Hippocampal formation (tissue), 2 donors: ENCODE data around the gene EMP1.

Experiments used
- DNase-seq, 2 donors: peaks; one replicate each; lab custom pipeline; 2025; lab: John Stamatoyannopoulos, UW

Gene EMP1

DNA sequence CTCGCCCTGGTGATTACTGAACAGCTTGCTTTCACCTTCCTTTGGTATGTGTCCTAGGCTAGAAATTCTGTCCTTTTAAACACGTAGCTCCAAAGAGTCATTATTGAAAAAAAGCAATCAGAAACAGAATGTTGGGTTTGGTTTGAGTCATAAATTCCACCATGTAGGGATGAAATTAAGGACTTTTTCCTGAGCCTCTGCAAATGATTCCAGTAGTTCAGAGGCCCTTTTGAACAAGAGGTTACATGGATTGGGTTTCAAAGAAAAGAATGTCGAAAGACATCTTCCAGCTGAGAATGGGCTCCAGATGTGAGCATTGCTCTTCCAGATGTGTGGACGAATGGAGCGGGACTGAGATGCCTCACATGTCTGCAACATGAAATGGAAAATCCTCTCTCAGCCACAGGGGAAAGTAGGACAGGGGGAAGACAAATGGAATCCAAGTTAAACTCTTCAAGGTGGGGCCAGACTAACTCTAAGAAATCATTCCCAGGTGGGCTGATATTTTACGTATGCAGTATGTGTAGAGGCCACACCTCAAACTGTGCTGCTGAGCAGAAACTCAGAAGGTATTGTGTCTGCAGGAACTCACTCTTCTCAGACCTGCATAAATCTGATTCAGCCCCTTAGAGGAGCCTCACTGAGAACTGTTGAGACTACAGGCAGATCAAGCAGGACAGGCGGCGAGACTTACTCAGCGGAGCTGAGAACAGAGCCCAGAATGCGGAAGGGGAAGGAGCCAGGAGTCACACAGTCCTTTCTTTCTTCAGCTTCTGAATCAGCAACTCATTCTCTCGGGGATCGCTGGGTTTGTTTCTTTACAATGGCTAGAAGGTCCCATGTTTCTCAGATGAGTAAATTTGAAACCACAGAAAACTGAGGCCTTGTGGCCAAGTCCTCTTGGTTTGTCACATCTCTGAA is 23.3 kb upstream of the EMP1 start:
- peak; percentile 17 to 34 for DNase-seq

DNA sequence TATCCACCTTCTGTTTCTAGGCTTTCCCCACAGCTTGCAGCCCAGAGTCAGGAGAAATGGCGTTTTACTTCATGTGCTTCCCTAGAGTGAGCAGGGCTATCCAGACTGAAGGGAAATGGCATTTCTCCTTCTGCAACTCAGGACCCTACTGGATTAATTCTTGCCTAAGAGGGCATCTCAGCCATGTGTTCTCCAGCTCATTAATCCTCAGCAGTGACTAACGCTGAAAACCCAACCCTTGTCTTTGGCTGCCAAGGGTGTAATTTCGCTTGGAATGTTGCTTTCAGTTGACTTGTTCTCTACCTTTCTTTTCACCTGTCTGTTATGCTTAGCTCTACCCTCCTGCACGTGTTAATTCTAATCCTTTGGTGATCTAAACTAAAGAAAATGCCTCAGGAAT is 21.0 kb upstream of the EMP1 start:
- no peak for DNase-seq

DNA sequence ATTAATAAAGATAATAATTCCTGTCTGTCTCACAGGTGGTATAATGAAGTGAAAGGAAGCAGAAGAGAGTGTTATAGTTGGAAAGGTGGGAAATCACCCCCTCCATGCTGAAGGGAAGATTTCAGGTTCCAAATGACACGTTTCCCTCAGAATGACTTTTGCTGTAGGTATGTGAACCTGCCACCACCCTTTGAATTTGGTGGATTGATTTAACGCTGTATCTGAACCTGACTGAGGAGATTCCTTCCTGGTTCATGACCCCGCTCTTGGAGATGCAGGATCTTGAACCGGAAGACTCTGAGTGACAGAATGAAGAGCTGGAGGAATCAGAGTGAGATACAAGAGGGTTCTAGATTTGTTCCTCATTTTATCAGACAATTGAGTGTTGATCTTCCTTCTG is 20.3 kb upstream of the EMP1 start:
- DNase-seq, result no peak

DNA sequence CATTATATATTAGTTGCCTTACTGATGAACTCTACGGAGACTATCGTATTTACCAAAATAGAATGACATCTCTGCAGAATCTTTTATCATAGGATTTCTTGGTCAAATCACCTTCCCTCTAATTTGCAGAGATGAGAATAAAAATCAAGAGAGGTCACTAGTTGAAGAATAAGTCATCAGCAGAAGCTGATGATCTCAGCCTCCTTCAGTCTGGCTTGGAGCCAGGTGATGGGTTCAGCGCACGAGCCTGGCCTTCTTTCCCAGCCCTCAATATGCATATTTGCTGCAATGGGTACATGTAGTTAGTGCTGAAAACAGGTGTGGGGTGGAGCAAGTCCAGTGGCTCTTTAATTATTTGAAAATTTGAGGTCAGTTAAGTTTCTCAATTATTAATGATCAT is 19.2 kb upstream of the EMP1 start:
- no peak for DNase-seq

DNA sequence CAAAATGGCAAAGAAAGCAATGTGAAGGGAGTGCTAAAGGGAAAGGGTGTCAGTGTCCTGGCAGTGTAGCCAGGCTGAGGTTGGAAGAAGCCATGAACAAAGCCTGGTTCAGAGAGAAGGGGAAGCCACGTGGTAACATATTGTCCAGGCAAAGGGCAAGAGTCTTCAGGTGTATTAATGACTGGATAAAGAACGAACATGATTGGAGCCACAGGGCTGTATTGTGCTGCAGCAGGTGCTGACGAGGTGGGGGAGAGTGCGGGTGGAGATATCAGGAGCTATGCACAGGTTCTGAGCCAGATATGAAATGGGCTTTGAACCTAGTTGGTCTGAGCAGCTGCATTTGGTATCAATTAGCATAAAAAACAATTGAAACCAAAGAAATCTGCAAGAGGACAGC is 18.6 kb upstream of the EMP1 start:
- no peak for DNase-seq

DNA sequence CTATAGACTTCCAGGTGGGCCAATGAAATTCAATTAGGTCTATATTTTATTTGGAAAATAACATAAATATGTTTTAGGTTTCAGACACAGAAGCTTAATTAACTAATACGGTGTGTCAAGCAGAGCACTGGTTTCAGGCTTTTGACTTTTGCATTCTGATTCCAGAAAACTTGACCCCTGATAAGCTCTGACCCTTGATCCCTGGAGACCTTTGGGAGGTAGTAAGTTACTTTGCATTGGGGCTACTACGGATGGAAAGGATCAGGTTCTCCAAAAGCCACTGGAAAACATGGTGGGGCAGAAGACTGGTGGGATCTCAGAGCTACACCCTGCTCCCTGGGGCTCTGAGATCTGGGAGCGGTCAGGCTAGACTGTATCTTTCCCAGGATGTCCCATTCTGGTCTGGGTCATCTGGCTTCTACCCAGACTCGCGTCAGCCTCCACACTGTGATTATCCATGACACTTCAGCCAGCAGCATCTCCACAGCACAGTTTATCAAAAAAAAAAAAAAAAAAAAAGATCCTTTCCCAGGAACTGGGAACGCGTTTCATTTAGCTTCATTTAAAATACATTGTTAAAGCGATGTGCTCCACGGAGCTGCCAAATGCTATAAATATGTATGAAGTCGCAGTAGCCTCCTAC is 17.8 kb upstream of the EMP1 start:
- peak in 1 of 2 donors; percentile 41 for DNase-seq

DNA sequence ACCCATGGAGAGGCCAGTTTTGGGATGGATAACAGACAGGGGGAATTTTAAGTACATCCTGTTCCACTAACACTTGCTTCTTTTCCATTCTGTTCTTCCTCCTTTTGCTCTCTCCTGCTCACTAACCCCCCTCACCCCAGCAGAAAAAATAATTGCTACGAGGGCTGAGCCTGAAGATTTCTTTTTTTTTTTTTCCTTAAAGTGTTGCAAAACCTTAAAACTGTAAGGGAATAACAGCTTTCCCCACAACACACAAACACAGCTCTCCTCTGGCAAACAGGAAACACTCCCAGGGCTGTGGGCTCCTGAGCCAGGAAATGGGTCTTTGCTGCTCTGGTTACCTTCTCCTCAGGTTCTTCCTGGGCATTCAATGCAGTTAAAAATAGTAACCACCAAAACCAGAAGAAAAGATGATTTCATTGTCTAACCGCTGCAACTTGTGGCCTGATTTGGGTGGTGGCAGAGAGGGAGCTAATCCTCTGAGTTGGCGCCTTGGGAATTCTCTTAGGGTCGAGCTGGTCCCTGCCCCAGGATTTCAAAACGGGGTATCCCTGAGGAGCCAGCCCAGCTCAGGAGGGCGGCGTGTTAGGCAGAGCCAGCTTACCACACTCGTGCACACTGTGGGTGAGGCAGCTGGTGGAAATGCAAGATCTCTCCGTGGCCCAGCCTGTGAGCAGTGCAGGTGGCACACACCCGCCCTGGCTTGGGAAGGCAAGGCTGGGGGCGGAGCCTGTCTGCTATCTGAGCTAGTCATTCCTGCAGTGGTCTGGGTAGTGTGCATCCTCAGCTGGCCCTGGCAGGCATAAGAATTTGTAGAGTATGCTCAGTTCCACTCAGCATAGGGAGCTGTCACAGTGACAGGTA is 17.1 kb upstream of the EMP1 start:
- no peak for DNase-seq

DNA sequence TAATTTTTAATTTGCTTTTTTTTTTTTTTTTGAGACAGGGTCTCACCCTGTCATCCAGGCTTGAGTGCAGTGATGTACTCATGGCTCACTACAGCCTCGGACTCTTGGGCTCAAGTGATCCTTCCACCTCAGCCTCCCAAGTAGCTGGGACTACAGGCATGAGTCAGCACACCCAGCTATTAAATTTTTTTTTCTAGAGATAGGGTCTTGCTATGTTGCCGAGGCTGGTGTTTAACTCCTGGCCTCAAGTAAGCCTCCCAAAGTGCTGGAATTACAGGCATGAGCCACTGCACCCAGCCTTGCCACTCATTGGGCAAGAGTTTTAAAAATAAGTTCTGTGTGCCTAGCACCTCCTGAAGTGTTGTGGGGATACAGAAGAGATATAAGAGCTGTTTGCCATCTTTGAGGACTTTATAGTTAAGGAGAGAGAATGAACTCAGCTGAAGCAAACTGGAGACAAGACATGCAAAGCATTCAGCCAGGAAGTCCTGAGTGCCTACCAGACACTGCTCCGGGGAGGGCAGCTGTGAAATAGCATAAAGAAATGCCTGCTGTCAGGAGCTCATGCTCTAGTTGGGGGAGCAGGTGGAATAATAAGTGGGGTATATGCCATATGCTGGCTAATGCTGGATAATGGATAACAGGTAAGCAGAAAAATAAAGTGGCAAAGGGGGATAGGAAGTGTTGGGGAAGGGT is 15.0 kb upstream of the EMP1 start:
- no peak for DNase-seq

DNA sequence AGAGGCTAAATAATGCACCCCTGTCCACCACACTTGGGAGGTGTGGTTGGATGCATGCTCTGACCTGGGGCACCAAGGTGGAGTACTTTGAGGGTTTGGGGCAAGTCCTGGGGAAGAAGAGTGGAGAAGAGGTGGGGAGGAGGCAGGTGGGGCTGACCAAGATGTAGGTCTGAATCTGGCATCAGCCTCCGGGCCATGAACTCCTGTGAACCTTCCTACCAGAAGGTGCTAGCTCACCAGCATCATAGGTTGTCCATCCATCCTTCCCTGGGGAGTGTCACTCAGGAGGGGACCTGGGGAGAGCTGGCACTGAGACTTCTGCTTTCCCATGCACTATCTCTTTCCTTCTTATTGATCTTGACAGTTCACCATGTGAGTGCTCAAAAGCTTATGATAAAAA is 13.6 kb upstream of the EMP1 start:
- no peak for DNase-seq

DNA sequence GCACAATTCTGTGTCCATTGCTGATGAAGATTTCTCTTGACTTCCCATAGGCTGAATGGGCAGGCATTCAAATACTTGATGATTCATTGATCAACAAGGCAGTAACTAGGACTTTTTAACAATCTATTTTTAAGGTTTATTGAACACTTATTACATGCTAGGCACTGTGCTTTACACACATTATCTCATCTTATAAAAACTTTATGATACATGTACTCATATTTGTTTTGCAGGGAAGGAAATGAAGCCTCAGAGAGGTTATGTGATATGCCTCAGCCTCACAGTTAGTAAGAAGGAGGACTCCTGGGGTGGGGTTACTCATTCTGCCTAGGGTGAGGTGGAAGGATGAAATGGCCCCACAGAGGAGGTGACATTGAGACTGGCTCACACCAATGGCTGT is 12.9 kb upstream of the EMP1 start:
- DNase-seq, result no peak

DNA sequence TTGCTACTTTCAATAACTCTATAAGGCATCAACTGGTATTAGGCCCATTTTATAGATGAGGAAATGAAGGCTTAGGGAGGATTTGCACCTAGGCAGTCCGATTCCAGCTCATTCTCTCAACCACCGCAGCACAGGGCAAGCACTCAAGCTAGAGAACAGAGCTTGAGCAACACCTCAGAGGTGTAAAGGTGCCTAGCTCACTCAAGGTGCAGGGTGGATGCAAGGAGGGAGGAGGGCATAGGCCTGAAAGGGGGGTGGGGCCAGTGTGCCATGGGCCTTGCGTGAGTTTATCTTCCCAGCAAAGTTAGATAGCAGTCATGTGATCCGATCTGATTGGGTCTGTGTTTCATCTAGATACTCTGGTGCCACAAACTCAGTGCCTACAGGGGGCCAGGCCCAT is 10.2 kb upstream of the EMP1 start:
- no peak for DNase-seq

DNA sequence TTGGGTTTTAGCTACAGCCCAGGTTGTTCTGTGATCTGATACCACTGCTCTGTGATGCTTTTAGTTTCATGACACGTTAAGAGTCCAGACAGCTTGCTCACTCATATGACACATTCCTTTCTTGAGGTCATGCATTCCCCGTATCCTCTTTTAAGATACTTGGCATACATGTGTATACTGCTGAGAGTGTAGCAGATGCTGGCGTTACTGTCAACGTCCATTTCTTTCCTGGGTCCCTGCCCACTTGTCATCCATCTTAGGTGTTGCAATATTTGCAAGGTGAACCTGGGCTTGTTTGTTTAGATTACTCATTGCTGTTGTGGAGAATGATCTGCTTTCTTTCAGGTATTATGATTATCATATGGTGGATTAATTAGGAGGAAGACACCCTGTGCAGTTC is 9.1 kb upstream of the EMP1 start:
- no peak for DNase-seq

DNA sequence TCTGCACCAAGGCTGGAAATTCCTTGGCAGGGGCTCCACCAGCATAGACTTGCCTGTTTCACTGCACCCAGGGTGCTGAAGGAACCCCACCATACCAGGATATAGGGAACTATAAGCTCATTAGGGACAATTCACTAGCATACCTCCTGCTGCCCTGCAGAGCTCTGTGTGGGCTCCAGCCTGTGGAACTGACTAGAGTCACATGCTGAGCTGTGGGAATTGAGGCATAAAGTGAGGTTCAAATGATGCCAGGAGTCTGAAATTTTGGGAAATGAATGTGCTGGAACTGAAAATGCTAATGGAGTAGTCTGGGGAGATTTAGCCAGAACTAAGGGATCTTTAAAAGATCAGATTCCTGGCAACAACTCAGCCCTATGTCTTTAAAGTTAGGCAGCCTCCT is 7.3 kb upstream of the EMP1 start:
- no peak for DNase-seq

DNA sequence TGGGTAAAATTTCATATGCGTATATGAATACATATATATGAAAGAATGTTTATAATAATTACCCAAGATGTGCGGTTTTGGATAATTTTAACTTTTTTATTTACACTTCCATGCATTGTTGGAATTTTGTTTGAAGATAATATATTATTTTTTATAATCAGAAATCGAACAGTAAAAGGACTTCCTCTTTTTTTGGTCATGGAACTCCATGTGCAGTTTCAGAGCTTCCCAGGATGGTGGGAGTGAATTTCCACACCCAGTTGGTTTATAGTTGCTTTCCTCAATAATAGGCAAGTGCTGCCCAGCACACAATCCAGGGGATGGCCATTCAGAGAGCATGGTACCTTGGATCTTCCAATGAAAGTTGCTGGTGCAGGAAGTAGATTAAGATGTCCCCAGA is 6.3 kb upstream of the EMP1 start:
- DNase-seq, result no peak

DNA sequence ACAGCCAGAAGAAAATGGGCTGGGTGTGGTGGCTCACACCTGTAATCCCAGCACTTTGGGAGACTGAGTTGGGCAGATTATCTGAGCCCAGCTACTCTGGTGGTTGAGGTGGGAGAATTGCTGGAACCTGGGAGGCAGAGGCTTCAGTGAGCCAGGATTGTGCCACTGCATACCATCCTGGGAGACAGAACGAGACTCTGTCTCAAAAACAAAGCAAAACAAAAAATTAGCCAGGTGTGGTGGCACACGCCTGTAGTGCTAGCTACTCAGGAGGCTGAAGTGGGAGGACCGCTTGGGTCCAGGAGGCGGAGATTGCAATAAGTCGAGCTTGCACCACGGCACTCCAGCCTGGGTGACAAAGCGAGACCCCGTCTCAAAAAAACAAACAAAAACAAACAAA is 3.8 kb upstream of the EMP1 start:
- no peak for DNase-seq

DNA sequence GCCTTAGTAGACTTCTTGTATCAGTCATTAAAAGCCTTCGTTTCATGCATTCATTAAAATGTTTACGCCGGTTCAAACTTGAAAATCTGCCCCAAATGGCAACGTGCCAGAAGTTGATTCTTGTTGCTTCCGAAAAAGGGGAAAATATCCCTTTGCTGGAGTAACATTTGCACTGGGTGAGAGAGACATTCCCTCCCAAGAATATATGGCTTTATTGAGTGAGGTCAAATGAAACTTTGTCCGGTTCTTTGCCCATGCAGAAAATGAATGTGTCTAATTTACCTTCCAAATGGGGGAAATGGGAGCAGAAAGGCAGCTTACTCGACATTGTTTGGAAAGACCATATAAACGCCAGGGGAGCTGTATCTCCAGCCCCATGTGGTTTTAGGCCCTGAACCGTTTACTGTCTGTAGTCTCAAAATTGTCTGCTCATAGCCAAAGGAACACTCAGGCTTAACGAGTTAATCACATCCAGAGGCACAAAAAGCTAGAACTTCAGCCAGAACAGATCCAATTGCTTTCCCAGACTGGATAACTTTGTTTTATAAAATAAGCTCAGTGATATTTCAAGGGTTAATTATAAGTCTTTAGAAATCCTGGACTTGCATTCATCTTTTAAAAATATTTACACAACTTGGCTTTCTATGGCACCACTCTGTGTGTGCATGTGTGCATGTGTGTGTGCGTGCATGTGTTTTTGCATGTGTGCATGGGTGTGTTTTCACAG is 2.9 kb upstream of the EMP1 start:
- no peak for DNase-seq

DNA sequence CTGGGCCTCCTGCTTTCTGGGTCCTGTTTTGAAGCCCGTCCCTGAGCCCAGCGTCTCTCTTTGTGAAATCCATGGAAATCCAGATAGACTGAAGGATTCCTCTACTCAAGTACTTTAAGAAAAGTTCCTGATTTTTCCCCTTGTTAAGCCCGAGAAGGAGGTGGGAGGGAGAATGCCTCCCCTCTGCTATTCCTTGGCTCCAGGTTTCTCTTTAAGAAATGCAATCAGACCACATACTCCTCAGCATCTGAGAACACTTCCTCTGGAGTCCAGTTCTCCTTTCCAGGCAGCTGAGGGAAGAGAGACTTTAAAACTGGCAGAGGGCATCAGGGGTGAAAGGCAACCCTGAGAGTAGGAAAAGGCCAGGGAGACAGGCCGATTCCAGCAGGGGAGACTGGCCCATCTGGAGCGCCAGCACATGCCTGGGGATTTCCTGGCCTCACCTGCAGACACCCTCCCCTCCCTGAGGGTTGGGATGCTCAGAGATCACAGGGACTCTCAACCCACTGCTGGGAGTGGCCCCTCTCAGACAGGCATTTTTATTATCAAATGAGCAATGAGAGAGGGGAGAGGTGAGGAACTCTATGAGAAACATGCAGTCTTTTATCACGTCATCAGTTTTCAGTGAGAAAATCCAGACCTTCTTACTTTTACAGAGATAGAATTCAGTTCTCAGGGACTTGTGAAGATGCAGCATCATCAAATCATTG is 2.0 kb upstream of the EMP1 start:
- DNase-seq, result no peak

DNA sequence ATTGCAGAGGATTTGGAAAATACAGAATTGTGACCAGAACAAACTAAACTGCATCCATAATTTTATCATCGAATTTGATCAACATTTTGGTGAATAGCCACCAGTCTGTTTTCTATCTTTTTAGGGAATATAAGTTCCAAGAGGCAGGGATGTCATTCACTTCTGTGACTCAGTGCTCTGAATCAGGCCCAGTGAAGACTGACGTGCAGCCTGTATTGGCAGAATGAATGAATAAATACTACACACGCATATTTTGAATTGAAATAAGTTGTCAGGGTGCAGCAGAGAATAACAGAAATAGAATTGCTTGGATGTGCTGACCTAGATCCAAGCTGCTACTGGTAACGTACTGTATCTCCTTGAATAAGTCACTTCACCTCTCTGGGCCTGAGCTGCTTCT is 1.3 kb upstream of the EMP1 start:
- no peak for DNase-seq

DNA sequence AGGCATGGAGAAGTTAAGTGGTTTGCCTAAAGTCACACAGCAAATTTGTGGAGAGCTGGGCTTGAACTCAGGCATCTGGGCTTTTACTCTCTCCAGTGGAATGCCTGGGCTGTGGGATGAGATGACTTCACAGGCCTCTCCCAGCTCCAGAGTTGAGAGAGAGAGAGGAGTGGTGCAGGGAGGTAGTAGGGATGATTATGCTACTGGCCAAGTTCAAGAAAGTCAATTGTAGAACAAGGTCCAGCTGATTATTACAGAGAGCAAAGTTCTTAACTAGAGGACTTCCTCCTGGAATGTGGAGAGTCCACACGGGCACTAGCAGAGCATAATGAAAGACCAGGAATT is 769 bp upstream of the EMP1 start:
- no peak for DNase-seq

DNA sequence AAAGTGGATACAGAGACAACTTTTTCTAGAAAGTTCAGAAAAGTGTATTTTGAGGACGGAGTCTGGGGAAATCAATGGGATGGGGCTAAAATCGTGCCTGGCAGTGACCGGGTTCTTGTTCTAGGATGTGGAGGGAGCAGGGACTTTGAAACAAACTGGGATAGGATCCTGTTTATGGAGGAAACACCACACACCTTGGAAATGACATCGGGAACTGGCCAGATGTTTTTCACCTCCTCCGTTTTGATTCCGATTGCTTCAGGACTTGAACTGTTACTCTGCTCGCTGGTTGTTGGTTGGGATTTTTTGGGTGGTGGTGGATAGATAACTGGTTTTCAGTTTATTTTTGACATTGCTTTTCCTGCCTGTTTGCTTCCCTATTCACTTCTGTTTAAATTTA is 506 bp downstream of the EMP1 start:
- no peak for DNase-seq
